Measurements from ENCODE around the gene ACTA2. TPM values are rescaled to one million over a fixed set of nuclear protein-coding genes. Genes with fewer than 3 reads are reported as not detected.

Gene ACTA2
- total RNA-seq, 1 donor from 2014 or later, result 98.5 TPM

DNA sequence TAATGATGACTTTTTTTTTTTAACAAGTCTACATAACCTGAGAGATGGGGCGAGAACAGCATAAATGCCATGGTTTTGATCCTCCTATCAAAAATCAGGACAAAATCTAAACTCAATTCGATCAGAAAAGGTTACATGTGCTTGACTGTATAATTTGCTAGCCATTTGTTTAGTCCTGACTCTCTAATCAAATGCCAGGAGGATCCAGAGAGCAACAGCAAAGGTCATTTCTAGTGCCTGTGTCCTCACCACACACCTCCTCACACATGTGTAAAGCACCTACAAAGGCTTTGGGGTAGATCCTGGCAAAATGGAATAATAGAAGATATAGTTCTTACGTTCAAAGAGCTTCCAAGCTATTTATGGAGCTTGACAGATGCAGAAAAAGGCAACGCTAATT lies 27.0 kb upstream of the ACTA2 start:
- peaks cover 17% of the 10 kb centered on the region for H3K36me3 Mint-ChIP-seq (ENCODE audit: low read depth, unreplicated experiment)
- peaks cover 4% of the 10 kb centered on the region for H3K4me1 Mint-ChIP-seq (ENCODE audit: unreplicated experiment)
- no peak overlapping the region for H3K27ac Mint-ChIP-seq (ENCODE audit: unreplicated experiment)
- H3K9me3 Mint-ChIP-seq (ENCODE audit: unreplicated experiment), result no peaks in the 10 kb centered on the region
- H3K4me3 Mint-ChIP-seq (ENCODE audit: unreplicated experiment), result no peak overlapping the region
- DNase-seq (ENCODE audit: low spot score), result no peak
- TF ChIP-seq CTCF (IDR thresholded peaks at IDR 0.05; ENCODE audit: unreplicated experiment), result no peak
- no peaks in the 10 kb centered on the region for H3K27me3 Mint-ChIP-seq (ENCODE audit: unreplicated experiment)

DNA sequence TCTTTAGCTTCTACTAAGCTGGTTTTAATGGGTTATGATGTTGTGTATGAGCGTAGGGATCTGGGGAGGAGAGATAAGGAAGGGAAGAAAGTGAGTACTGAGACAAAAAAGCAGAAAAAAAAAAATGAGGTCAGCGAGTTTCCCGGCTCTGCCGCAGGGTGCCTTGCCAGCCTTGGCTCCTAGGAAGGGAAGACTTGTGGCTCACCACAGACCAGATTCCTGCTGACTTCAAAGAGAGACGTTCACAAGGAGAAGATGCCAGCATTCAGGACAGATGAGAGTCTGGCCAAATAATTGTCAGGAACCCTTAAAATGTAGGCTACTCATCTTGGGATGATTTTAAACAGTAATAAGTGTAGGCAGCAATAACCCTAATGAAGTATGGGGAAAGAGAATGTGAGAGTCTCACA lies 26.6 kb upstream of the ACTA2 start:
- DNase-seq (ENCODE audit: low spot score), result no peak
- no peaks in the 10 kb centered on the region for H3K9me3 Mint-ChIP-seq (ENCODE audit: unreplicated experiment)
- no peak overlapping the region for H3K27ac Mint-ChIP-seq (ENCODE audit: unreplicated experiment)
- no peak overlapping the region for H3K4me3 Mint-ChIP-seq (ENCODE audit: unreplicated experiment)
- peaks cover 12% of the 10 kb centered on the region for H3K36me3 Mint-ChIP-seq (ENCODE audit: low read depth, unreplicated experiment)
- peaks cover 4% of the 10 kb centered on the region for H3K4me1 Mint-ChIP-seq (ENCODE audit: unreplicated experiment)
- no peaks in the 10 kb centered on the region for H3K27me3 Mint-ChIP-seq (ENCODE audit: unreplicated experiment)
- no peak for TF ChIP-seq CTCF (IDR thresholded peaks at IDR 0.05; ENCODE audit: unreplicated experiment)

DNA sequence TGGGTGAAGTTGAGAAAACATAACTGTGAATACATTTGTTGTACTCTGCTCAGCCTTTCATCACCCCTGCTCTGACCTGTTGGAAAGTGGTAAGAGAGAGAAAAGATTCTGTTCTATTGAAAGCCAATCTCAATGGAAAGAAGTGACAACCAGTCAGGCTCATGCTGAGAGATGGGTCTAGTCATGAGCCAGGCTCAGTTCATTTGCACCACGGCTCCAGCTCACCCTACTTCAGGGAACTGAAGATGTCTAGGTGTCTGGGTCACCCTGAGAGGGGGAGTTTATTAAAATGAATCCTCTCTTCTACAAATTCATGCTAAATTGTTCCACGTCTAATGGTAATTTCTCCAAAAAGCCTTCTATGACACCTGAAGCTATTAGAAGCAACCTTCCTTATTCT lies 25.9 kb upstream of the ACTA2 start:
- Mint-ChIP-seq H3K4me1 (ENCODE audit: unreplicated experiment) (peaks cover 4% of the 10 kb centered on the region), H3K9me3 (ENCODE audit: unreplicated experiment) (no peaks in the 10 kb centered on the region), H3K27ac (ENCODE audit: unreplicated experiment) (no peak overlapping the region), H3K36me3 (ENCODE audit: low read depth, unreplicated experiment) (peaks cover 8% of the 10 kb centered on the region), H3K4me3 (ENCODE audit: unreplicated experiment) (no peak overlapping the region), H3K27me3 (ENCODE audit: unreplicated experiment) (no peaks in the 10 kb centered on the region)
- TF ChIP-seq CTCF (IDR thresholded peaks at IDR 0.05; ENCODE audit: unreplicated experiment), result no peak
- DNase-seq (ENCODE audit: low spot score), result no peak

- Mint-ChIP-seq H3K4me1 (ENCODE audit: unreplicated experiment) (peaks cover 4% of the 10 kb centered on the region), H3K27me3 (ENCODE audit: unreplicated experiment) (peaks cover 4% of the 10 kb centered on the region), H3K4me3 (ENCODE audit: unreplicated experiment) (no peak overlapping the region), H3K9me3 (ENCODE audit: unreplicated experiment) (no peaks in the 10 kb centered on the region), H3K27ac (ENCODE audit: unreplicated experiment) (no peak overlapping the region), H3K36me3 (ENCODE audit: low read depth, unreplicated experiment) (no peaks in the 10 kb centered on the region)
- no peak for TF ChIP-seq CTCF (IDR thresholded peaks at IDR 0.05; ENCODE audit: unreplicated experiment)
- DNase-seq (ENCODE audit: low spot score), result no peak
Observed at GRCh38 chr10:88975377-88975720, 22.8 kb upstream of the ACTA2 start.

DNA sequence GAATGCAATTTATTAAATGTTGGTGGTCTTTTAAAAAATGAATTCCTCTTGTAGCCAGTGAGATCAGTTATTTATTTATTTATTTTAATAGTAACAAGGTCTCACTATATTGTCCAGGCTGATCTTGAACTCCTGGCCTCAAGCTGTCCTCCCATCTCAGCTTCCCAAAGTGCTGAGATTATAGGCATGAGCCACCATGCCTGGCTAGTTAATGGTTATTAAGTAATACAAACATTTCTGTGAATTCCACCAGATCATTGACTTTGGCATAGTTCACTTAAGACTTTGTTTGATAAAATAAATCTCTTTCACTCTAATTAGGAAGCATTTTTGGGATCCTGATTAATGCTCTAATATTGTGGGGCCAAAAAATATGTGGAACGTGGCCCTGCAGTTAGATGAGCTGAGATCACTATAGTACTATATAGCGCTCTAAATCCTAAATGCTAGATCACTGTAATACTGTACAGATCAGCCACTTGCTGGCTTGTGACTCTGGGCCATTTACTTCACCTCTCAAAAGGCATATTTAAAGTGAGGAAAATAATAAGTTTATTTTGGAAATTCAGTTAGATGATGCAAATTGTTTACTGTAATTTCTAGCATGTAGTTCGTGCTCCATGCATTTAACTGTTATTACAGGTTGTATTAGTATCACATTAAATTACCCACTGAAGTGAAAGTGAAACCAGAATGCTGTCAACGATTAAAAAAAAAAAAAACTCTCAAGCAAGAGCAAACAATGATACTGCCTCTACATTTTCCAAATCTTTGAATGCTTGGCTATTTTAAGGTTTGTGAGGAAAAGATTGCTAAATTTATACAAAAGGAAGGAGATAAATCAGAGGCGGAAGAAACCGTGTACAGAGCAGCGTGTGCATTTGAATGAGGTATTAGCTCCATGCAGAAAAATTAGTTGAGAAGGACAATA lies 22.1 kb upstream of the ACTA2 start:
- TF ChIP-seq CTCF (IDR thresholded peaks at IDR 0.05; ENCODE audit: unreplicated experiment), result no peak
- Mint-ChIP-seq H3K4me3 (ENCODE audit: unreplicated experiment) (no peak overlapping the region), H3K27ac (ENCODE audit: unreplicated experiment) (no peak overlapping the region), H3K9me3 (ENCODE audit: unreplicated experiment) (no peaks in the 10 kb centered on the region), H3K27me3 (ENCODE audit: unreplicated experiment) (peaks cover 4% of the 10 kb centered on the region), H3K36me3 (ENCODE audit: low read depth, unreplicated experiment) (no peaks in the 10 kb centered on the region), H3K4me1 (ENCODE audit: unreplicated experiment) (peaks cover 4% of the 10 kb centered on the region)
- DNase-seq (ENCODE audit: low spot score), result no peak

All from endothelial cell (in vitro differentiated cells).